T-helper 17 cell (primary cell): ENCODE data around the gene CASP14. TPM values are rescaled to one million over a fixed set of nuclear protein-coding genes. Genes with fewer than 3 reads are reported as not detected.
"Not testable (repeated sequence)": the region's sequence is repeated elsewhere in the genome, so short reads cannot be mapped to it uniquely, and the experiment has no call there.

Experiments used
- ATAC-seq: fragments of 150-1000 bp; cut with Tn5 transposase; 2 replicates; pipeline ENCODE4 v1.10.0; 2021; ENCODE audit warnings: mild to moderate bottlenecking, moderate library complexity
- DNase-seq, 3 donors: peaks; one replicate each; pipeline versions ENCODE4 v3.0.0 to v3.0.0-alpha.2; 2020 to 2021
- H3K9me3 ChIP-seq: one replicate; pipeline ENCODE4 v1.7.0; 2013; ENCODE audit warnings: low read length, mild to moderate bottlenecking; ENCODE audit not compliant: control insufficient read depth, poor library complexity, severe bottlenecking
- H3K27ac Mint-ChIP-seq: one replicate; pipeline ENCODE4 v1.8.0; 2022; ENCODE audit warnings: mild to moderate bottlenecking, moderate library complexity, mixed read lengths
- H3K27me3 Mint-ChIP-seq: one replicate; pipeline ENCODE4 v1.8.0; 2022; ENCODE audit warnings: mixed read lengths
- H3K36me3 Mint-ChIP-seq: one replicate; pipeline ENCODE4 v1.8.0; 2022; ENCODE audit warnings: low read depth, mixed read lengths
- H3K4me1 Mint-ChIP-seq: one replicate; pipeline ENCODE4 v1.8.0; 2022; ENCODE audit warnings: mild to moderate bottlenecking, mixed read lengths
- H3K4me3 Mint-ChIP-seq: one replicate; pipeline ENCODE4 v1.8.0; 2022; ENCODE audit warnings: mild to moderate bottlenecking, moderate library complexity, mixed read lengths
- total RNA-seq, 4 donors: library from RNA in 2 of 4; stranded (reverse) in 2 of 4; gene quantifications; one replicate each; pipeline ENCODE4 v1.2.3 and lab custom pipeline; 2022 to 2026

The CASP14 gene
- total RNA-seq, 2 donors from 2014 or later = not detected

GRCh38 chr19:15087182-15087581, 37.9 kb downstream of the CASP14 start:
- no peak overlapping the region for H3K4me3 Mint-ChIP-seq
- peaks cover 7% of the 10 kb centered on the region for H3K36me3 Mint-ChIP-seq
- peaks cover 50% of the 10 kb centered on the region for H3K27me3 Mint-ChIP-seq
- DNase-seq (no peak), ATAC-seq (no peak)
- peaks cover 11% of the 10 kb centered on the region for H3K4me1 Mint-ChIP-seq
- H3K27ac Mint-ChIP-seq = no peak overlapping the region
- H3K9me3 ChIP-seq = no peaks in the 10 kb centered on the region

- no peak overlapping the region for H3K4me3 Mint-ChIP-seq
- H3K27ac Mint-ChIP-seq = no peak overlapping the region
Observed at GRCh38 chr19:15091918-15092753, 42.9 kb downstream of the CASP14 start.

GRCh38 chr19:15093001-15093400, 43.7 kb downstream of the CASP14 start:
- H3K36me3 Mint-ChIP-seq = no peaks in the 10 kb centered on the region
- peaks cover 15% of the 10 kb centered on the region for H3K27me3 Mint-ChIP-seq

More at GRCh38 chr19:15091918-15092753, 42.9 kb downstream of the CASP14 start:
- Mint-ChIP-seq H3K27me3 (peaks cover 20% of the 10 kb centered on the region), H3K4me1 (peaks cover 10% of the 10 kb centered on the region), H3K36me3 (peaks cover 5% of the 10 kb centered on the region)
- ATAC-seq (peak; percentile 74), DNase-seq (peak in 1 of 3 donors; percentile 43)
- no peaks in the 10 kb centered on the region for H3K9me3 ChIP-seq

GRCh38 chr19:15096223-15096622, 46.9 kb downstream of the CASP14 start:
- Mint-ChIP-seq H3K27ac (no peak overlapping the region), H3K4me1 (peaks cover 5% of the 10 kb centered on the region), H3K27me3 (peaks cover 11% of the 10 kb centered on the region), H3K36me3 (no peaks in the 10 kb centered on the region), H3K4me3 (no peak overlapping the region)
- DNase-seq (no peak), ATAC-seq (no peak)
- H3K9me3 ChIP-seq = no peaks in the 10 kb centered on the region

More at GRCh38 chr19:15093001-15093400, 43.7 kb downstream of the CASP14 start:
- H3K9me3 ChIP-seq = no peaks in the 10 kb centered on the region
- Mint-ChIP-seq H3K27ac (peak overlapping the region; percentile 16), H3K4me3 (no peak overlapping the region), H3K4me1 (peaks cover 4% of the 10 kb centered on the region)
- DNase-seq (no peak), ATAC-seq (no peak)

GRCh38 chr19:15097980-15098379, 48.7 kb downstream of the CASP14 start:
- H3K36me3 Mint-ChIP-seq = not testable (repeated sequence)

GRCh38 chr19:15098460-15098859, 49.2 kb downstream of the CASP14 start:
- no peak for ATAC-seq
- H3K27ac Mint-ChIP-seq = no peak overlapping the region
- peaks cover 2% of the 10 kb centered on the region for H3K4me1 Mint-ChIP-seq
- H3K27me3 Mint-ChIP-seq = peaks cover 11% of the 10 kb centered on the region
- DNase-seq = no peak
- H3K9me3 ChIP-seq = no peaks in the 10 kb centered on the region
- H3K36me3 Mint-ChIP-seq = no peaks in the 10 kb centered on the region
- no peak overlapping the region for H3K4me3 Mint-ChIP-seq

More at GRCh38 chr19:15097980-15098379, 48.7 kb downstream of the CASP14 start:
- ATAC-seq, H3K4me1 Mint-ChIP-seq, DNase-seq, H3K4me3 Mint-ChIP-seq, H3K9me3 ChIP-seq, H3K27ac Mint-ChIP-seq: not testable (repeated sequence)
- peaks cover 11% of the 10 kb centered on the region for H3K27me3 Mint-ChIP-seq

GRCh38 chr19:15099017-15099582, 49.8 kb downstream of the CASP14 start:
- H3K4me1 Mint-ChIP-seq = peaks cover 2% of the 10 kb centered on the region
- no peak overlapping the region for H3K4me3 Mint-ChIP-seq
- H3K36me3 Mint-ChIP-seq = no peaks in the 10 kb centered on the region
- DNase-seq = no peak
- no peaks in the 10 kb centered on the region for H3K9me3 ChIP-seq
- ATAC-seq = no peak
- H3K27me3 Mint-ChIP-seq = peaks cover 11% of the 10 kb centered on the region
- H3K27ac Mint-ChIP-seq = no peak overlapping the region

- Mint-ChIP-seq H3K4me1 (peaks cover 3% of the 10 kb centered on the region), H3K27ac (no peak overlapping the region), H3K27me3 (peaks cover 22% of the 10 kb centered on the region), H3K36me3 (peaks cover under 1% of the 10 kb centered on the region), H3K4me3 (no peak overlapping the region)
- DNase-seq (peak in 2 of 3 donors; percentile 21 to 46), ATAC-seq (peak; percentile 71)
- no peaks in the 10 kb centered on the region for H3K9me3 ChIP-seq
Observed at GRCh38 chr19:15101479-15102082, 52.3 kb downstream of the CASP14 start.

GRCh38 chr19:15104003-15104402, 54.7 kb downstream of the CASP14 start:
- Mint-ChIP-seq H3K4me1 (peaks cover 10% of the 10 kb centered on the region), H3K27ac (no peak overlapping the region), H3K4me3 (no peak overlapping the region), H3K27me3 (peaks cover 25% of the 10 kb centered on the region), H3K36me3 (peaks cover 2% of the 10 kb centered on the region)
- H3K9me3 ChIP-seq = no peaks in the 10 kb centered on the region
- ATAC-seq (no peak), DNase-seq (no peak)

GRCh38 chr19:15104411-15104810, 55.1 kb downstream of the CASP14 start:
- Mint-ChIP-seq H3K27me3 (peaks cover 25% of the 10 kb centered on the region), H3K4me3 (no peak overlapping the region), H3K36me3 (peaks cover 2% of the 10 kb centered on the region), H3K27ac (no peak overlapping the region), H3K4me1 (peaks cover 8% of the 10 kb centered on the region)
- DNase-seq = no peak
- no peaks in the 10 kb centered on the region for H3K9me3 ChIP-seq
- ATAC-seq = no peak

- Mint-ChIP-seq H3K36me3 (peaks cover 2% of the 10 kb centered on the region), H3K4me1 (peaks cover 8% of the 10 kb centered on the region), H3K27ac (no peak overlapping the region), H3K27me3 (peaks cover 25% of the 10 kb centered on the region), H3K4me3 (no peak overlapping the region)
- ATAC-seq = no peak
- no peak for DNase-seq
- no peaks in the 10 kb centered on the region for H3K9me3 ChIP-seq
Observed at GRCh38 chr19:15105044-15105443, 55.8 kb downstream of the CASP14 start.

GRCh38 chr19:15107061-15108010, 58.1 kb downstream of the CASP14 start, which contains the start of gene SYDE1:
Gene SYDE1, plus strand, starts transcription at chr19:15107401. Its CDS starts 33 bp downstream, at chr19:15107434.
- no peak for DNase-seq
- peak within 1 kb of the TSS; percentile 76 for H3K4me3 Mint-ChIP-seq
- peaks cover 8% of the 10 kb centered on the region for H3K4me1 Mint-ChIP-seq
- H3K27me3 Mint-ChIP-seq = peaks cover 25% of the 10 kb centered on the region
- H3K27ac Mint-ChIP-seq = no peak within 1 kb of the TSS
- peaks cover 2% of the 10 kb centered on the region for H3K36me3 Mint-ChIP-seq
- no peaks in the 10 kb centered on the region for H3K9me3 ChIP-seq
- ATAC-seq = no peak
